Activated naive CD8-positive, alpha-beta T cell treated with anti-CD3 and anti-CD28 coated beads, Interleukin-2, amount 50 U/mL, for 24 hours (primary cell): ENCODE measurements around the gene PACRG.

Source experiments
- ATAC-seq: fragments of 150-1000 bp; cut with Tn5 transposase; one replicate; pipeline ENCODE4 v1.10.0; 2021
- DNase-seq: peaks from one replicate; pipeline ENCODE4 v3.0.0; 2021
- H3K27ac Mint-ChIP-seq: one replicate; pipeline ENCODE4 v1.8.0; 2021; ENCODE audit warnings: mild to moderate bottlenecking, mixed read lengths
- H3K27me3 Mint-ChIP-seq: one replicate; pipeline ENCODE4 v1.8.0; 2021; ENCODE audit warnings: mixed read lengths
- H3K36me3 Mint-ChIP-seq: one replicate; pipeline ENCODE4 v1.8.0; 2021; ENCODE audit warnings: low read depth, mixed read lengths
- H3K4me1 Mint-ChIP-seq: one replicate; pipeline ENCODE4 v1.8.0; 2021; ENCODE audit warnings: mixed read lengths
- H3K4me3 Mint-ChIP-seq: one replicate; pipeline ENCODE4 v1.8.0; 2021; ENCODE audit warnings: mild to moderate bottlenecking, moderate library complexity, mixed read lengths
- H3K9me3 Mint-ChIP-seq: one replicate; pipeline ENCODE4 v1.8.0; 2021; ENCODE audit warnings: mixed read lengths

Gene PACRG

GRCh38 chr6:163123098-163123497 is 395.3 kb downstream of the PACRG start:
- no peak for ATAC-seq
- DNase-seq = no peak
- no peak overlapping the region for H3K4me3 Mint-ChIP-seq
- no peaks in the 10 kb centered on the region for H3K4me1 Mint-ChIP-seq
- H3K27me3 Mint-ChIP-seq = no peaks in the 10 kb centered on the region
- no peak overlapping the region for H3K27ac Mint-ChIP-seq
- H3K9me3 Mint-ChIP-seq = no peaks in the 10 kb centered on the region
- H3K36me3 Mint-ChIP-seq = no peaks in the 10 kb centered on the region

- H3K9me3 Mint-ChIP-seq = no peaks in the 10 kb centered on the region
- ATAC-seq (no peak), DNase-seq (no peak)
- no peaks in the 10 kb centered on the region for H3K36me3 Mint-ChIP-seq
- H3K4me1 Mint-ChIP-seq = no peaks in the 10 kb centered on the region
- H3K27me3 Mint-ChIP-seq = peaks cover 2% of the 10 kb centered on the region
- no peak overlapping the region for H3K27ac Mint-ChIP-seq
- H3K4me3 Mint-ChIP-seq = no peak overlapping the region
These were observed 399.0 kb downstream of the PACRG start for GRCh38 chr6:163126741-163127140.

- ATAC-seq = no peak
These were observed 399.8 kb downstream of the PACRG start for GRCh38 chr6:163127587-163127986.

GRCh38 chr6:163128324-163128723 is 400.6 kb downstream of the PACRG start:
- Mint-ChIP-seq H3K4me1 (no peaks in the 10 kb centered on the region), H3K36me3 (no peaks in the 10 kb centered on the region), H3K27ac (no peak overlapping the region), H3K9me3 (no peaks in the 10 kb centered on the region), H3K4me3 (no peak overlapping the region), H3K27me3 (peaks cover 2% of the 10 kb centered on the region)
- DNase-seq = no peak
- ATAC-seq = no peak

More at GRCh38 chr6:163127587-163127986, 399.8 kb downstream of the PACRG start:
- no peak for DNase-seq
- H3K4me3 Mint-ChIP-seq = no peak overlapping the region
- peaks cover 2% of the 10 kb centered on the region for H3K27me3 Mint-ChIP-seq
- H3K4me1 Mint-ChIP-seq = no peaks in the 10 kb centered on the region
- no peaks in the 10 kb centered on the region for H3K36me3 Mint-ChIP-seq
- H3K27ac Mint-ChIP-seq = no peak overlapping the region
- H3K9me3 Mint-ChIP-seq = no peaks in the 10 kb centered on the region

- no peaks in the 10 kb centered on the region for H3K36me3 Mint-ChIP-seq
- no peaks in the 10 kb centered on the region for H3K9me3 Mint-ChIP-seq
- H3K27ac Mint-ChIP-seq = no peak overlapping the region
- DNase-seq (no peak), ATAC-seq (no peak)
- H3K4me1 Mint-ChIP-seq = no peaks in the 10 kb centered on the region
- peaks cover 5% of the 10 kb centered on the region for H3K27me3 Mint-ChIP-seq
- no peak overlapping the region for H3K4me3 Mint-ChIP-seq
These were observed 404.4 kb downstream of the PACRG start for GRCh38 chr6:163132050-163132750.

GRCh38 chr6:163133017-163133416 is 405.2 kb downstream of the PACRG start:
- Mint-ChIP-seq H3K4me3 (no peak overlapping the region), H3K27me3 (peaks cover 5% of the 10 kb centered on the region), H3K9me3 (no peaks in the 10 kb centered on the region), H3K4me1 (no peaks in the 10 kb centered on the region), H3K27ac (no peak overlapping the region), H3K36me3 (no peaks in the 10 kb centered on the region)
- ATAC-seq (no peak), DNase-seq (no peak)

GRCh38 chr6:163133691-163134090 is 405.9 kb downstream of the PACRG start:
- Mint-ChIP-seq H3K27ac (no peak overlapping the region), H3K27me3 (peaks cover 5% of the 10 kb centered on the region), H3K36me3 (no peaks in the 10 kb centered on the region), H3K4me1 (no peaks in the 10 kb centered on the region), H3K4me3 (no peak overlapping the region), H3K9me3 (no peaks in the 10 kb centered on the region)
- DNase-seq (no peak), ATAC-seq (no peak)

GRCh38 chr6:163136681-163137397 is 409.1 kb downstream of the PACRG start:
- no peak for DNase-seq
- ATAC-seq = no peak
- H3K4me1 Mint-ChIP-seq = no peaks in the 10 kb centered on the region
- peaks cover 3% of the 10 kb centered on the region for H3K27me3 Mint-ChIP-seq
- H3K27ac Mint-ChIP-seq = no peak overlapping the region
- no peaks in the 10 kb centered on the region for H3K9me3 Mint-ChIP-seq
- no peak overlapping the region for H3K4me3 Mint-ChIP-seq
- H3K36me3 Mint-ChIP-seq = no peaks in the 10 kb centered on the region

GRCh38 chr6:163137398-163137881 is 409.7 kb downstream of the PACRG start:
- no peak overlapping the region for H3K4me3 Mint-ChIP-seq
- H3K9me3 Mint-ChIP-seq = no peaks in the 10 kb centered on the region
- DNase-seq = no peak
- H3K36me3 Mint-ChIP-seq = no peaks in the 10 kb centered on the region
- ATAC-seq = no peak
- H3K27me3 Mint-ChIP-seq = peaks cover 3% of the 10 kb centered on the region
- no peaks in the 10 kb centered on the region for H3K4me1 Mint-ChIP-seq
- no peak overlapping the region for H3K27ac Mint-ChIP-seq

GRCh38 chr6:163146036-163146435 is 418.3 kb downstream of the PACRG start:
- no peak for ATAC-seq
- no peaks in the 10 kb centered on the region for H3K36me3 Mint-ChIP-seq
- no peaks in the 10 kb centered on the region for H3K4me1 Mint-ChIP-seq
- H3K4me3 Mint-ChIP-seq = no peak overlapping the region
- H3K27ac Mint-ChIP-seq = no peak overlapping the region
- H3K9me3 Mint-ChIP-seq = no peaks in the 10 kb centered on the region
- peaks cover 8% of the 10 kb centered on the region for H3K27me3 Mint-ChIP-seq
- no peak for DNase-seq

- ATAC-seq (no peak), DNase-seq (no peak)
- peaks cover 13% of the 10 kb centered on the region for H3K27me3 Mint-ChIP-seq
- H3K27ac Mint-ChIP-seq = no peak overlapping the region
- H3K4me1 Mint-ChIP-seq = no peaks in the 10 kb centered on the region
- no peaks in the 10 kb centered on the region for H3K9me3 Mint-ChIP-seq
- H3K36me3 Mint-ChIP-seq = no peaks in the 10 kb centered on the region
- no peak overlapping the region for H3K4me3 Mint-ChIP-seq
These were observed 420.2 kb downstream of the PACRG start for GRCh38 chr6:163147994-163148393.

- peaks cover 13% of the 10 kb centered on the region for H3K27me3 Mint-ChIP-seq
- DNase-seq (no peak), ATAC-seq (no peak)
- H3K36me3 Mint-ChIP-seq = no peaks in the 10 kb centered on the region
- no peak overlapping the region for H3K4me3 Mint-ChIP-seq
- no peak overlapping the region for H3K27ac Mint-ChIP-seq
- no peaks in the 10 kb centered on the region for H3K9me3 Mint-ChIP-seq
- no peaks in the 10 kb centered on the region for H3K4me1 Mint-ChIP-seq
These were observed 420.9 kb downstream of the PACRG start for GRCh38 chr6:163148451-163149278.

- no peak for DNase-seq
- no peak overlapping the region for H3K27ac Mint-ChIP-seq
- peaks cover 13% of the 10 kb centered on the region for H3K27me3 Mint-ChIP-seq
- no peaks in the 10 kb centered on the region for H3K36me3 Mint-ChIP-seq
- no peaks in the 10 kb centered on the region for H3K9me3 Mint-ChIP-seq
- no peak overlapping the region for H3K4me3 Mint-ChIP-seq
- no peak for ATAC-seq
- no peaks in the 10 kb centered on the region for H3K4me1 Mint-ChIP-seq
These were observed 421.6 kb downstream of the PACRG start for GRCh38 chr6:163149279-163149848.

- Mint-ChIP-seq H3K9me3 (no peaks in the 10 kb centered on the region), H3K4me1 (no peaks in the 10 kb centered on the region), H3K27ac (no peak overlapping the region), H3K4me3 (no peak overlapping the region), H3K36me3 (no peaks in the 10 kb centered on the region), H3K27me3 (peaks cover 13% of the 10 kb centered on the region)
- ATAC-seq (no peak), DNase-seq (no peak)
These were observed 423.4 kb downstream of the PACRG start for GRCh38 chr6:163151212-163151611.
